GM12875 (cell line): ENCODE results near the gene STING1.

ENCODE experiments used
- H3K4me3 ChIP-seq: one replicate; pipeline ENCODE4 v1.5.1; 2011; ENCODE audit warnings: low read depth, low read length, control low read depth
- TF ChIP-seq, protein P1 (sequence below): IDR thresholded peaks from 2 replicates; pipeline ENCODE4 v1.5.1; 2011; ENCODE audit warnings: low read depth, mild to moderate bottlenecking, control low read depth, inconsistent platforms, low read length, moderate library complexity, borderline replicate concordance; ENCODE audit not compliant: insufficient read depth

The STING1 gene

DNA sequence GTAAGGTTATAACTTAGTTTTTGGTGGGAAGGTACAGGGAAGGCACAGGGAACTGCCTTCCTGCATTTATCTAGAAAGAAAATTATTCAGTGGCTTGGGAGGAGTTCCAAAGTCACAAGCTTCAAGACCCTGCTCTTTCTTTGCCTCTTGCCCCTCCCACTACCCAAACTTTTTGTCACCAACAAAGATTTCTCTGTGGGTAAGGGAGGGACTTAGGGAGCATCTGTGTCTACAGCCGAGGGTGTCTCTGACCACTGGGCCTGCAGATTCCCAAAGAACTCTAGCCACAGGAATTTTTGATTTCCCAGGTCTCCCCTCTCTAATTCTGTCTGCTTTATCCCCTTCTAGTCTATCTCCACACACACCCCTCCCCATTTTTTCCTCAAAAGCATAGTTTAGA, 22.1 kb downstream of the STING1 start:
- TF ChIP-seq, protein P1, sequence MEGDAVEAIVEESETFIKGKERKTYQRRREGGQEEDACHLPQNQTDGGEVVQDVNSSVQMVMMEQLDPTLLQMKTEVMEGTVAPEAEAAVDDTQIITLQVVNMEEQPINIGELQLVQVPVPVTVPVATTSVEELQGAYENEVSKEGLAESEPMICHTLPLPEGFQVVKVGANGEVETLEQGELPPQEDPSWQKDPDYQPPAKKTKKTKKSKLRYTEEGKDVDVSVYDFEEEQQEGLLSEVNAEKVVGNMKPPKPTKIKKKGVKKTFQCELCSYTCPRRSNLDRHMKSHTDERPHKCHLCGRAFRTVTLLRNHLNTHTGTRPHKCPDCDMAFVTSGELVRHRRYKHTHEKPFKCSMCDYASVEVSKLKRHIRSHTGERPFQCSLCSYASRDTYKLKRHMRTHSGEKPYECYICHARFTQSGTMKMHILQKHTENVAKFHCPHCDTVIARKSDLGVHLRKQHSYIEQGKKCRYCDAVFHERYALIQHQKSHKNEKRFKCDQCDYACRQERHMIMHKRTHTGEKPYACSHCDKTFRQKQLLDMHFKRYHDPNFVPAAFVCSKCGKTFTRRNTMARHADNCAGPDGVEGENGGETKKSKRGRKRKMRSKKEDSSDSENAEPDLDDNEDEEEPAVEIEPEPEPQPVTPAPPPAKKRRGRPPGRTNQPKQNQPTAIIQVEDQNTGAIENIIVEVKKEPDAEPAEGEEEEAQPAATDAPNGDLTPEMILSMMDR: no peak
- H3K4me3 ChIP-seq: no peak overlapping the region

DNA sequence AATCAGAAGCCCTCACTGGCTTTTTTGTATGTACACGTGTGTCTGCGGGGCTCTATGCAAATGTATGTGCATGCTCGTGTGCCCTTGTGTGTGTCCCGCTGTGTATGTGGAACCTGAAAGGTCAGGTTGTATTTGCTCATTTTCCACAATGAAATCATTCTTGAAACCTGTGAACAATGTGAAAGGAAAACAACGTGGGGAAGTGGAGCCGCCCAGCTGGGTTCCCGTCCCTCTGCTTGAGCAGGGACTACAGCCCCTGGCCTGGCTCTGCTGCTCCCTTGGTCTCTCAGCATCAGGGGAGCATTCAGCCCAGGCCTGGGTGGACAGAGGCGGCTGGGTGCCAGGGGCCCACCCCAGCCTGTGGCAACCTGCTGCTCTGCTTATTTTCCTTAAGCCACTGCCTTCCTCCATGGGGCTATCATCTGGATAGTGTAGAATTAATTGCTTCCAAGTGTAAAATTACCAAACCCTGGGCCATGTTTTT, 23.1 kb downstream of the STING1 start:
- no peak overlapping the region for H3K4me3 ChIP-seq
- TF ChIP-seq, protein P1: no peak

DNA sequence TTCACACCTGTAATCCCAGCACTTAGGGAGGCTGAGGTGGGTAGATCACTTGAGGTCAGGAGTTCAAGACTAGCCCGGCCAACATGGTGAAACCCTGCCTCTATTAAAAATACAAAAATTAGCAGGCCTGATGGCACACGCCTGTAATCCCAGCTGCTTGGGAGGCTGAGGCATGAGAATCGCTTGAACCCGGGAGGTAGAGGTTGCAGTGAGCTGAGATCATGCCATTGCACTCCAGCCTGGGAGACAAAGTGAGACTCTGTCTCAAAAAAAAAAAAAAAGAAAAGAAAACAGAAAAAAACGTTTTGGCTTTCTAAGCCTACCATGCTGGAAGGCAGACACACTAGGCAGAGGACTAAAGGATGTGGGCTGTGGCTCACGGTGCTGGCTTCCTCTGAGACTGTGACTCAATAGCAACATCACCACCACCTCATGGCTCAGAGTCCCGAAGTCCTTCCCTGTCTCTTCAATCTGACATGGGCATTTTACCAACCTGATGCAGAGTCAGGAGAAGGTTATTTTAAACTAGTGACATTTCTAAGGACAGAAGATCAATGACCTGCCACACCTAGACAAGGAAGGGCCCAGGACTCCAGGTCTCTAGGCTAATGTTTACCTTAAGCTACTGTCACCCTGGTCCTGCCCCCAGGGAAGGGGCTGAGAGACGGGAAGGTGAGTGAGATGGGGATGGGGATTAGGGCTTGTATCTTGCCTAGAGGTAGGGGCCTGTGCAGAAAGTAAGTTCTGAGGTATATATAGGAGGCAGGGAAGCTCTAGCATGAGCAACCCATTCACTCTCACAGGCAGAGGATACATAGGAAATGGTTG, 23.8 kb downstream of the STING1 start:
- H3K4me3 ChIP-seq: no peak overlapping the region
- TF ChIP-seq, protein P1: no peak

DNA sequence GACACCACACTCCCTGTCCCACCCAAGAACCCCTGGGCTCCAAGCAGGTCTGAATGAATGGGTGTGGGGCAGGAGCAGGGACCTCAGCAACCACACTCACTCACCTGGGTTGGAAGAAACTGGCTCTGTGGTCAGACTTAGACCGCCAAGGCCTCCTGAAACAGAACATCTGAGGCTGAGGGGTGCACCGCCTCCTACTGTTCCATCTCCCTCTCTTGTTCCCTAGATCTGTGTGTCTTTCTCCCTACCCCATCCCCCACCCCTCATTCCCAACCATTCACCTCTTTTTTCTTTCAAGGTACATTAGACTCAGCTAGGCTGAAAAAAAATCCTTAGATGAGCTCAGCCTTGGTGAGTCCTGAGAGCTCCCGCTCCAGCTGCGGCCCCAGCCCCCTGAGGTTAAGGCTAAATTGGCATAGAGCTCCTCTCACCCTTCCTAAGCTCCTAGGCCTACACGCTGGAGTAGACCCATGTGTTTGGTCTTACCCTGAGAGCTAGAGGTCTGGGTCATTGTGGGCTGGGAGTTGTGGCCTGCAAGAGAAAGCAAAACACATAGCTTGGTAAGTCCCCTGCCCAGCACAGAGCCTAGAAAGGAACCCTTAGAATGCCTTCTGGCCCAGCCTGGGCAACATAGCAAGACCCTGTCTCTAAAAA, 24.8 kb downstream of the STING1 start:
- TF ChIP-seq, protein P1: no peak
- no peak overlapping the region for H3K4me3 ChIP-seq

- TF ChIP-seq, protein P1: no peak
- no peak overlapping the region for H3K4me3 ChIP-seq
Measured at GRCh38 chr5:139457241-139457640, 25.3 kb downstream of the STING1 start.

GRCh38 chr5:139456776-139457175, 25.8 kb downstream of the STING1 start:
- no peak overlapping the region for H3K4me3 ChIP-seq
- TF ChIP-seq, protein P1: no peak

- TF ChIP-seq, protein P1: no peak
- no peak overlapping the region for H3K4me3 ChIP-seq
Measured at GRCh38 chr5:139454568-139455290, 27.8 kb downstream of the STING1 start.
